Epithelial cell of proximal tubule (primary cell): Measurements from ENCODE around the gene NISCH. TPM values are rescaled to one million over a fixed set of nuclear protein-coding genes. Genes with fewer than 3 reads are reported as not detected.

Experiments
- DNase-seq: peaks from one replicate; pipeline ENCODE4 v3.0.0-alpha.2; 2011; ENCODE audit warnings: low read depth
- H3K4me3 ChIP-seq: 2 replicates; pipeline ENCODE4 v1.5.1; 2011; ENCODE audit warnings: low read depth, mild to moderate bottlenecking, low read length
- CTCF ChIP-seq: conservative IDR thresholded peaks from 2 replicates; pipeline ENCODE4 v1.5.1; 2012; ENCODE audit warnings: low read depth, mild to moderate bottlenecking, low read length
- total RNA-seq: library from RNA; depleted of rRNA; stranded (reverse); fragments of >200 nt; gene quantifications from 2 replicates; pipeline ENCODE4 v1.2.3, GENCODE V29; 2015

The NISCH gene
- total RNA-seq = 27.8 and 40.8 TPM in 2 replicates

- peak within 1 kb of the TSS; percentile 78 for H3K4me3 ChIP-seq
- DNase-seq = no peak
- TF ChIP-seq CTCF = no peak
These were observed at the start of gene NISCH for GRCh38 chr3:52455283-52456168. Gene NISCH (plus strand): TSS chr3:52455604. CDS start chr3:52455642, 38 bp downstream.

- no peak for DNase-seq
- no peak for TF ChIP-seq CTCF
- H3K4me3 ChIP-seq = no peak overlapping the region
These were observed 49.2 kb upstream of the NISCH start for GRCh38 chr3:52406231-52406661.

- no peak for DNase-seq
- no peak for TF ChIP-seq CTCF
- H3K4me3 ChIP-seq = no peak overlapping the region
These were observed 48.5 kb upstream of the NISCH start for GRCh38 chr3:52406791-52407510.

- H3K4me3 ChIP-seq = no peak overlapping the region
- TF ChIP-seq CTCF = no peak
- no peak for DNase-seq
These were observed 47.6 kb upstream of the NISCH start for GRCh38 chr3:52407779-52408178.

GRCh38 chr3:52408466-52408865, 46.9 kb upstream of the NISCH start:
- DNase-seq = no peak
- TF ChIP-seq CTCF = no peak
- H3K4me3 ChIP-seq = peak overlapping the region; percentile 98

- DNase-seq = no peak
- no peak overlapping the region for H3K4me3 ChIP-seq
- TF ChIP-seq CTCF = no peak
These were observed 39.6 kb upstream of the NISCH start for GRCh38 chr3:52415800-52416199.
